ENCODE measurements around the gene OR4D1.
A peak's percentile ranks its signal among the peaks of the same experiment; 100 is the strongest.
"Not testable (repeated sequence)": the region's sequence is repeated elsewhere in the genome, so short reads cannot be mapped to it uniquely, and the experiment has no call there.

OR4D1 gene
- total RNA-seq: 1.5 reads per million

DNA sequence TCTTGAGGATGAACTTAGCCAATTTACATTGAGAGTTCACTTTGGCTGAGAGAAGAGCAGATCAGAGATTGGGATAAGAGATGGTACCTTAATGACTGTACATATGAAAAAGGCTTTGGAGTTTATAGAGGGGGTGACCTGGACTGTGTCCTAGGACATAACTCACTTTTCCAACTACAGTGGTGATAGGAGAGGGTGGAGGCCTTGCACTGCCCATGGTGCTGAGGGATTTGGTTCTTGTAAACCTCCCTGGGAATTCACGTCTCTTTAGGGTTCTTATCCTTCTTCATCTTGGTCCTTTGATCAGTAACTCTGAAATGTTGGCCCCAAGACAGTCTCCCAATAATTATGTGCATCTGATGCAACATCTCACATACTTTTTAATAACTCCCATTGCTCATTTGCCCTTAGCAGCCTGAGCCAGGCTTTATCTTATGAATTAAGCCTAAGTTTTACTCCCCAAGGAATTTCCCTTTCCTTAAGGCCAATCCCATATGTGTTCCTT lies at the start of gene OR4D1:
Gene OR4D1 (plus strand): TSS at position 455 of the 505 bp plus-strand sequence. CDS start 6,770 bp downstream, outside the sequence.
- no peak for DNase-seq

GRCh38 chr17:58100506-58100905 lies 47.7 kb upstream of the OR4D1 start:
- DNase-seq: no peak

GRCh38 chr17:58101898-58102297 lies 46.3 kb upstream of the OR4D1 start:
- not testable (repeated sequence) for DNase-seq

GRCh38 chr17:58105093-58105492 lies 43.1 kb upstream of the OR4D1 start:
- no peak for DNase-seq

DNA sequence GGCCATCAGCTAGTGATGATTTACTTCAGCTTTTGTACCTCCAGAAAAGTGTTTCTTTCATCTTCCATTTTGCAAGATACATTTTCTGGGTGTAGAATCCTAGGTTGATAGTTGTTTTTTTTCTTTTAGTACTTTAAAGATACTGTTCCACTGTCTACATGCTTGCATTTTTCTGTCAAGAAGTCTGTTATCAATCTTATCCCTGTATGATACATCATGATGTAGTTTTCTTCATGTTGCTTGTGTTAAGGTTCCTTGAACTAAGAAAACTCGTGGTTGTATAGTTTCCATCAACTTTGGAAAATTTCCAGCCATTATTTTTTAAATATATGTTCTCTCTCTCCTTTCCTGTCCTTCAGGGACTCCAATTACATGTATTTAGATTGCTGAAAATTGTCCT lies 40.9 kb upstream of the OR4D1 start:
- no peak for DNase-seq

DNA sequence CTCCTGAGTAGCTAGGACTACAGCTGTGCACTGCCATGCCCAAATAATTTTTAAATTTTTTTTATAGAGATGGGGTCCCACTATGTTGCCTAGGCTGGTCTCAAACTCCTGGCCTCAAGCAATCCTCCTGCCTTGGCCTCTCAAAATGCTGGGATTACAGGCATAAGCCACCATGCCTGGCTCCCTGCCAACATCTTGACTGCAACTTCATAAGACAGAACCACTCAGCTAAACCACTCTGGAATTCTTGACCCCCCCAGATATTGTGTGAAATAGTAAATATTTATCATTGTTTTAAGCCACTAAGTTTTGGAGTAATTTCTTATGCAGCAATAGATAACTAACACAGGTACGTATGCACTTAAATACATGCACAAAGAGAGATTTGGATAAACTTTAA lies 39.0 kb upstream of the OR4D1 start:
- DNase-seq: no peak

DNA sequence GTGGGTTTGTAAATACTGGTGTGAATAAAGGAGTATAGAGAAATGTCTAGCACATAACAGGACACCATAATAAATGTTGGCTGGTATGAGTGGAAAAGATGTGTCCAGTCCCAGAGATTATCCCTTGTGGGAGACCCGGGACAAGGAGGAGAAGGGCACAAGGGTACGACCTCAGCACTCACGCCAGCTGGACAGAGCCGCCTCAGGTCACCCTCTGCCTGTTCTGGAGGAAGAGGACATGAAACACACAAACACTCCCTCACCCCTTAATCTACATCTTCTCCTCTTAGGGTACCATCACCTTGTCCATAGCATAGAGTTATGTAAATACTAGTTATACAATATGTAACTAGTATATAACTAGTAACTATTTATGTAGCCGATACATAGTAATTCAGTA lies 38.2 kb upstream of the OR4D1 start:
- no peak for DNase-seq

- DNase-seq: no peak
These were observed 36.5 kb upstream of the OR4D1 start for GRCh38 chr17:58111676-58112075.

GRCh38 chr17:58112970-58113631 lies 35.1 kb upstream of the OR4D1 start:
- DNase-seq: peak; percentile 79

DNA sequence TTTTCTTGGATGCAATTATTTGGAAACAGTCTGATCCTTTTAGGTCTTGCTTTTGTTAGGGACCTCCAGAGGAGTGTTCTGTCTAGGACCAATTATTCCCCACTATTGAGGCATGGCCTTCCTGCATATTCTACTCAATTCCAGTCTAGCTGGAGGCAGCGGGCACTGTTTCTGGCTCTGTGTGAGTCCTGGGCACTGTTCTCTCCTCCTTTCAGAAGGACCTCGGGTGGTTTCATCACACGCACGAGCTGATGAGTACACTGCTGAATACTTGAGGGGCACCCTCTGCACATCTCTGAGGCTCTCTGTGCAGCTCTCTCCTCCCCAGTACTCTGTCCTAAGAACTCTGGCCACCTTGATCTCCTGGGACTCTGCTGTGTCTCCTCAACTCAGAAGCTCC lies 34.2 kb upstream of the OR4D1 start:
- no peak for DNase-seq

DNA sequence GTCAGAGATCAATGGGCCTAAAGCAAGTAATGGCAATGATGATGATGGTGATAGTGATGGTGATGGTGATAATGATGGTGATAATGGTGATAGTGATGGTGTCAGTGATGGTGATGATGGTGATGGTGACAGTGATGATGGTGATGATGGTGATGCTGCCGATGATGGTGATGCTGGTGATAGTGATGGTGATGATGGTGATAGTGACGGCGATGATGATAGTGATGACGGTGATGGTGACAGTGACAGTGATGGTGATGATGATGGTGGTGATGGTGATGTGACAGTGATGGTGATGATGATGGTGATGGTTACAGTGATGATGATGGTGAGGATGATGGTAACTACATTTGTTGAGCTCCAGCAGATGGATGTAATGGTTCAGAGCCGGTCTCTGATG lies 30.8 kb upstream of the OR4D1 start:
- no peak for DNase-seq

- no peak for DNase-seq
These were observed 28.7 kb upstream of the OR4D1 start for GRCh38 chr17:58119491-58119890.

GRCh38 chr17:58120195-58120822 lies 27.9 kb upstream of the OR4D1 start:
- DNase-seq: peak; percentile 41

- peak; percentile 24 for DNase-seq
These were observed 26.3 kb upstream of the OR4D1 start for GRCh38 chr17:58121925-58122324.

GRCh38 chr17:58127846-58128245 lies 20.3 kb upstream of the OR4D1 start:
- no peak for DNase-seq

GRCh38 chr17:58132697-58133096 lies 15.5 kb upstream of the OR4D1 start:
- not testable (repeated sequence) for DNase-seq

DNA sequence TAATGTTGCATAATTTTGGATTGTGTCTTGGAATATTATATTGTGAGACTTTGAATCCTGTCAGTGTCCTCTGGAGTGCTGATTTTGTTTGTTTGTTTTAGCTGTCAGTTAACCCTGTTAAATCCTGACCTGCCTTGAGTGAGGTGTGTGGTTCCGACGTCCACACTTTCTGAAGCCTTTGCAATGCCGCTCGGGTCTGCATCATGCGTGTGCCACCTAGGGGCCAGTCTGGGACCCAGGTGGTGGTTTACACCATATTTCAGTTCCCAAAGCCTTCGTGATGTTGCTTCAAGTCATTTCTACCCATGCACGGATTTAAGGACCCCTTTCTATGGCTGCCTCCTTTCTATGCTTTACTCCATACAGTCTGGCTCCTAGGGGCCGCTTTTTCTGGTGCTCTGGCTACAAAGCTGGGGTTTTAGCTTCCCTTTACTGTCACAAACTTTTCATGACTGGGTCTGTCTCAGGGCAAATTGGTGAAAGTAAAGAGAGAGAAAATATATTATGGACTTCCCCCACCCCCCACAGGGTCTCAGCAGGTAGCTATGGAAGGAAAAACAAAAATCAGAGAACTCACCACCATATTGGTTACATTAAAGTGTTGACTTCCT lies 11.4 kb upstream of the OR4D1 start:
- DNase-seq: no peak

DNA sequence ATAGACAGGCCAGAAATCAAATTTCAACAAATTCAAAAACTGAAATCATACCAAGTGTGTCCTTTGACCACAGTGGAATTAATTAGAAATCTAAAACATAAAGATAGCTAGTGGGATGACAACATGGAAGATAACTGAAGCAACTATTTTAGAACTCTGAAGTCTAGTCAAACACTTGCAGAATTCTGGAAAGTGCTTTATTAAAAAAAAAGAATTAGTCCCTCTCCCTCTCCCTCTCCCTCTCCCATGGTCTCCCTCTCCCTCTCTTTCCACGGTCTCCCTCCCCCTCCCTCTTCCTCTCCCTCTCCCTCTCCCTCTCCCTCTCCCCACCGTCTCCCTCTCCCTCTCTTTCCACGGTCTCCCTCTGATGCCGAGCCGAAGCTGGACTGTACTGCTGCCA lies 6.7 kb upstream of the OR4D1 start:
- DNase-seq: no peak

GRCh38 chr17:58143335-58143734 lies 4.8 kb upstream of the OR4D1 start:
- not testable (repeated sequence) for DNase-seq

DNA sequence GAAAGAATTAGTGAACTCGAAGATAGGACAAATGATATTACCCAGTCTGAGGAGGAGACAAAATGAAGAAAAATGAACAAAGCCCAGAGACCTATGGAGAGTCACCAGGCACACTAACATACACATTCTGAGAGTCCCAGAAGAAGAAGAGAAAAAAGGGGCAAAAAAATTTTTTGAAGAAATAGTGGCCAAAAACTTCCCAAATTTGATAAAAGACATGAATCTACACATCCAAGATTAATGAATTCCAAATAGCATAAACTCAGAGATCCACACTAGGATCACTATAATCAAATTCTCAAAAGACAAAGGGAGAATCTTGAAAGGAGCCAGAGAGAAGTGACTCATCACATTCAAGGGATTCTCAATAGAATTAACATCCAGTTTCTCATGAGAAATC lies 3.4 kb upstream of the OR4D1 start:
- DNase-seq: no peak

GRCh38 chr17:58148609-58149008 lies 425 bp downstream of the OR4D1 start:
- no peak for DNase-seq

- no peak for DNase-seq
These were observed 2.2 kb downstream of the OR4D1 start for GRCh38 chr17:58150394-58150793.

DNA sequence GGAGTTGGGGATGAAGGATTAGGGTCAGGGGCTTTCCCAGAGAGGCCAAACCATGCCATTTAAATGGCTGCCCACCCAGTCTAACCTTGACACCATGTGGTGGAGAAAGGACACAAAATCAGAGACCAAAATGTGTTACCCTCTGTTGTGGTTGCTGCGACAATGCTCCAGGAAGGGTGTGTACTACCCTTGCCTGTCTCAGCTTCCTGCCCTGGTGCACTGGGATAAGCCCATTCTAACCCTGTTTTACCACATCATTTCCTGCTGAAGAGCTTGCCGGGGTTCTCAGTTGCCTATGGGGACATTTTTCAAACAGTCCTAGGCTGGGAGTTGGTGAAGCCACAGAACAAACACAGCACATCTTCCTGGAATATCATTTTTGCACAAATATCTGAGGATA lies 4.9 kb downstream of the OR4D1 start:
- DNase-seq: peak; percentile 46

- DNase-seq: no peak
These were observed 5.5 kb downstream of the OR4D1 start for GRCh38 chr17:58153671-58154070.

Data from effector CD4-positive, alpha-beta T cell (primary cell).